ENCODE results near the gene RPS6KB2.

The RPS6KB2 gene

DNA sequence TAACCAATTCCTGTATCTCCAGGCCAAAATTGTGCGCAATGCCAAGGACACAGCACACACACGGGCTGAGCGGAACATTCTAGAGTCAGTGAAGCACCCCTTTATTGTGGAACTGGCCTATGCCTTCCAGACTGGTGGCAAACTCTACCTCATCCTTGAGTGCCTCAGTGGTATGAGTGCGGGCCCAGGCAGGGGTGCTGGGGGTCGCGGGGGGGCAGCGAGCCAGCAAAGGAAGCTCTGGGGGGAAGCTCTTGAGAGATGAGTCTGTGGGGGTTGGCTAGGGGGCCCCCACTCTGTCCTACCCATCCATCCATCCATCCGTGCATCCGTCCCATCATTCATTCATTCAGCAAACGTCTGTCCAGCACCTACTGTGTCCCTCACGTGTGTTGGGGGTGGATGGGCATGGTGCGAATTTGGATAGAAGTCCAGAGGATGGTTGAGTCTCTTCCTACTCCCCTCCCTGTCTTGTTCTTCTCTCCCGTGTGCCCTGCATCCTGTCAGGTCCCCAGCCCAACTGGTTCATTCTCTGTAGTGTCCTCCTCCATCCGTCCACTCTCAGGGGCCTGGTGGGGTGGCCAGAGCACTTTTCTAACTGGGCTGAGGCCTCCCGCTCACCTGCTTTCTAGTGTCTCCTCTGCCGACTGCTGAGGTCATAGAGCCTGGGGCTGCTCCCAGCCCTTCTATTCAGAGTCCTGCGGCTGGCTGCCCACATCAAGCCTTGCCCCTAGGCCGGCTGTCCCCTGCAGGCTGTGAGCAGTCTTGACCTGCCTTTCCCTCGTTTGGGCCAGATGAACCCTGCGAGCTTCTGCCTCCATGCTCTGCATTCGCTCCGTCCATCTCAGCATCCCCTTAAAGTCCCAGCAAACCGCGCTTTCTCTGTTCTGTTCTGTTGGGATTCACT lies 3.3 kb downstream of the RPS6KB2 start:
- DNase-seq: no peak

DNA sequence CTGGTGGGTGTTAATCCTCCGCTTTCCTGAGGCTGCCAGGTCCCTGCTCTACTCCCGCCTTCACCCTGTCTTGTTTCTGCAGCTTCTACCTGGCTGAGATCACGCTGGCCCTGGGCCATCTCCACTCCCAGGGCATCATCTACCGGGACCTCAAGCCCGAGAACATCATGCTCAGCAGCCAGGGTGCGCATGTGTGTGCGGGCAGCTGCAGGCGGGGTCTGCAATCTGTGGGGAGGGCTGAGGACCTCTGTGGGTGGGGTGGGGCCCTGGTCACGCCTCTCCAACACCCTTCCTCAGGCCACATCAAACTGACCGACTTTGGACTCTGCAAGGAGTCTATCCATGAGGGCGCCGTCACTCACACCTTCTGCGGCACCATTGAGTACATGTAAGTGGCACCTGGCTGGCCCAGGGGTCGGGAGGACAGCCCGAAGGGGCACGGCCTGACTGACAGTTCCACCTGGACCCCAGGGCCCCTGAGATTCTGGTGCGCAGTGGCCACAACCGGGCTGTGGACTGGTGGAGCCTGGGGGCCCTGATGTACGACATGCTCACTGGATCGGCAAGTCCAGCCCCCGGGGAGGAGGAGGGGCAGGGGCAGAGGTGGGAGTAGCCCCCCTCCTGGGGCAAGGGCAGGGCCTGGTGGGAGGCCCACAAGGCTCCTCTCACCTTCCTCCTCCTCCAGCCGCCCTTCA lies 4.5 kb downstream of the RPS6KB2 start:
- DNase-seq: no peak

DNA sequence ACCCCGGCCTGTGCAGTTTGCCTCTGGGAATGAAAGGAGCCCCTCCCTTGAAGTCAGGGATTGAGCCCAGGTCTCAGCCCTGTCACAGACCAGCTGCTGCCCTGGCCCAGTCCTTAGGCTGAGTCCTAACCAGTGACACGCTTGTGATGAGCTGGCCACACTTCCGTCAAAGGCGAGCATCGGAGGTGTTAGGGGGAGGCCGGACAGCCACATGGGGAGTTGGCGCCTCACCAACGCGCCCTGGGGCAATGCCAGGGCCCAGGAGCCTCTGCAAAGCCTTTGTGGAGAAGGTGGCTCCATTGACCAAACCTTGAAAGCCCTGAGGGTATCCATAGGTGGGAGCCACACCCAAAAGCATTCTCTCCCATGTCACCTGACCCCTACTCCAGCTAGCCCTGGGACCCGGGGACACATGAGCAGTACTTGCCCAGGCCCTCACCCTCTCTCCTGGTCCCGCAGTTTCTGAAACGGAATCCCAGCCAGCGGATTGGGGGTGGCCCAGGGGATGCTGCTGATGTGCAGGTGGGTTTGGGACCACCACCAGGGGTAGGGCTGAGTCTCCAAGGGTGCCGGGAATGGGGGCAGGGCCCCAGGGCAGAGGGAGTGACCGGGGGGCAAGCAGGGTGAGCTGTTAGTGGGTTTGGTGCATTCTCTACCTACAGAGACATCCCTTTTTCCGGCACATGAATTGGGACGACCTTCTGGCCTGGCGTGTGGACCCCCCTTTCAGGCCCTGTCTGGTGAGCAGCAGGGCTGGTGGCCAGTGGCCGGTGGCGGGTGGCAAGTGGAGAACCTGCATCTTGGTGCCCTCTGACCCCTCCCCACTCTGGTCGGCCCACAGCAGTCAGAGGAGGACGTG lies 5.5 kb downstream of the RPS6KB2 start:
- DNase-seq: no peak

DNA sequence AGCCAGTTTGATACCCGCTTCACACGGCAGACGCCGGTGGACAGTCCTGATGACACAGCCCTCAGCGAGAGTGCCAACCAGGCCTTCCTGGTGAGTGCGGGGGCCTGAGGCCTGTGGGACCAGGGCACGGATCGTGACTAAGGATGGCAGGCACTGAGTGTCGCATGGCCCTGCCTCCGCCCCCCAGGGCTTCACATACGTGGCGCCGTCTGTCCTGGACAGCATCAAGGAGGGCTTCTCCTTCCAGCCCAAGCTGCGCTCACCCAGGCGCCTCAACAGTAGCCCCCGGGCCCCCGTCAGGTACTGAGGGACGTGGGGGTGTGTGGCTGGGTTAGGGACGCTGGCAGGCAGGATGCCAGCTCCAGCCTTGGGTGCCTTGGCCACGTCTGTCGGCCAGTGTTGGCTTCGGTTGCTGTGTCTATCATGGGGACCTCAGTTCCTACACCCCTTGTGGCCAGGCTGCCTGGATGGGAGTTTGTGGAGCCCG lies 6.1 kb downstream of the RPS6KB2 start:
- no peak for DNase-seq

DNA sequence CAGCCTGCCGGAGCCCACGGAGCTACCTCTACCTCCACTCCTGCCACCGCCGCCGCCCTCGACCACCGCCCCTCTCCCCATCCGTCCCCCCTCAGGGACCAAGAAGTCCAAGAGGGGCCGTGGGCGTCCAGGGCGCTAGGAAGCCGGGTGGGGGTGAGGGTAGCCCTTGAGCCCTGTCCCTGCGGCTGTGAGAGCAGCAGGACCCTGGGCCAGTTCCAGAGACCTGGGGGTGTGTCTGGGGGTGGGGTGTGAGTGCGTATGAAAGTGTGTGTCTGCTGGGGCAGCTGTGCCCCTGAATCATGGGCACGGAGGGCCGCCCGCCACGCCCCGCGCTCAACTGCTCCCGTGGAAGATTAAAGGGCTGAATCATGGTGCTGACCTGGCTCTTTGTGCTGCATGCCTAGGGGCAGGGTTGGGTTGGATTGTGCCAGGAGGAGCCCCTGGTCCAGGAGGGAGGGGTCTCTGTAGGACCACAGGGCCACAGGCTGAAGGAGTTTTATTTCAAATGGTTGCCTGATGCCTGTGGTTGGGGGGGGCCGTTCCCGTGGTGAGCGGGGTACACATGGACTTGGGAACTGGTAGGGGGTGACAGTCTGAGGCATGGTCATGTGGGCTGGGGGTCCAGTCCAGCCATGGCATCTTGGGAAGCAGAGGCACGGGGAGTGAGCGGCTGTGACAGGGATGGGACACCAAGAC lies 6.9 kb downstream of the RPS6KB2 start:
- no peak for DNase-seq

DNA sequence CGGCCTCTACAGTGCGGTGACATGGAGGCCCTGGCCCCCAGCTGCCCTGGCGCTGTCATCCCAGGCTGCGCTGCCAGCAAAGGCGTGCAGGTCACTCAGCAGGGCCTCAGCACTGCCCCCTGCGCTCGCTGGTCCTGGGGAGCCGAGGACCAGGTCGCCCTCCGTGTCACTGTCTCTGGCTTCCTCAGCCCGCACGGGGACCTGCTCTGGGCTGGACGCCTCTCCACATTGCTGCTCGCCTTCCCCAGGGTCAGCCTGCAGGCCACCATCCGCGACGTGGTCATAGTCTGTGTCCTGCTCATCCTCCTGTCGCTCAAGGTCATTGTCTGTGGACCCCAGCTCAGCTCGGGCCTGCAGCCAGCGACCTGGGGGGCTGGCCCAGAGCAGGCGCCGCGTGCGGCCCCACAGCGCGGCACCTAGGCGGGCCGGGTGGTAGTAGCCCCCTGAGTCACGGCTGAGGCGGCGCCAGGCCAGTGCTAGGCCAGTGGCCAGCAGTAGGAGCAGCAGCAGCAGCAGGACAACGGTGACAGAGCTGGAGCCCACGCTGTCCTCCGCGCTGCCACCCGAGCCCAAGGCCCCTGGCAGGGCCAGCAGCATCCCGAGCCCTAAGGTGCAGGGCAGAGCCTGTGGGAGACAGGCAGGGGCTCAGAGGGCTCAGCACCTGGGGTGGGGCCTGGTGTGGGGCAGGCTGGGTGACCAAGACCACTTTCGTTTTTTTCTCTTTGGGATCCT lies 7.6 kb downstream of the RPS6KB2 start:
- DNase-seq: no peak

DNA sequence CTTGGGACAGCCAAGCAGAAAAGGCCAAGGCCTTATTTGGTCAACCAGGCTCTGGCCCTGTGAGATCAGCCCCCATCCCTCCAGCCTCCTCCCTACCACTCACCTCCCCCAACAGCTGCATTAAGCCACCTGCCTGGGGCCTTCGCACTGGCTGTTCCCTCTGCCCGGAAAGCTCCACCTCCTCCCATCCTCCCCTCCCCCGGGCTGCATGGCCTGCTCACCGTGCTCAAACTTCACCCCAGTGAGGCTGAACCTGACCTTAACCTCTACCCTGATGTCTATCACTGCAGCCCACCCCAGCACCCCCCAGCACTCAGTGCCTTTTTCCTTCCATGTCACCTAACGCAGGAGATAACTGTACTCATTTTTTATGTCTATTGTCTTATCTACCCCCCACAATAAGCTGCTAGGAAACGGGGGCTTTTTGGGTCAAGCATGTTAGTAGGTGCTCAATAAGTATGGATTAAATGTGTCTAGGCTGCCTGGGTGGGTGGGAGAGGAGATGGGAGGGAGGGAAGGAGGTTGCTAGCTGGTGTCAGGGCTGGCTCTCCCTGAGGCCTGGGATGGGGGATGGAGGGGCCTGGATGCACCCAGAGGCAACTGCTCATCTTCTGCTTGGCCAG lies 8.3 kb downstream of the RPS6KB2 start:
- no peak for DNase-seq

DNA sequence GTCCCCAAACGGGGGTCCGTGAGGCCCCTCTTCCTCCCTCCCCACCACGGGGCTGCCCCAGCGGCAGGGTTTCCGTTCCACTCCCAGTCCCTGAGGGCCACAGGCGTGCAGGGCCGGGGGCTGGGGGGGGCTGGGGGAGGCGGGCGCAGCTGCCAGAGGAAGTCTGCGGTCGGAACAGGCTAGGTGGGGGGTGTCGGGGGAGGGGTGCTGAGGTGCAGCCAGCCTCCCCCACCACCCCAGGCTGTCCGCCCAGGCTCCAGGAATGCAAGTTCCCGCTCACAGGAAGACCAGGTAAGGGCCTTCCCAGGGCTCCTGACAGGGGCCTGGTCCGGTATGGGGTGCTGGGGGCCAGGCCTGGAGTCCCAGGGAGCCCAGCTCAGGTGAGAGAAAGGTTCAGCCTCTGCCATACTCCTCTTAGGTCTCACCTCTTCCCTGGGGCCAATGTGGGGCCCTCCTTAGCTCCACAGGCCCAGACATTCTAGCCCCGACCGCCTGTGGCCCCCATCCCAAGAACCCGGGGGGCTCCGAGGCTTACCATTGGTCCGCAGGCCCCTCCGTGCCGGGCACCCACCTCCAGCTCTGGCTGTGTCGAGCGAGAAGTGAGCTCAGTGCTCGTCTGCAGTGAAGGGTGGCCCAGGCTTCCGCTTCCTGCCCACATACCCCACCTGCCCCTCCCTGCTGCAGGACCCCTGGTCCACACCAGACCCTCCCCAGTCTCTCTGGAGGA lies 9.0 kb downstream of the RPS6KB2 start, which contains the start of gene PTPRCAP:
Gene PTPRCAP, minus strand, starts transcription at position 601 of the 727 bp plus-strand sequence. Its CDS starts 63 bp downstream, at position 538.
- DNase-seq: no peak

DNA sequence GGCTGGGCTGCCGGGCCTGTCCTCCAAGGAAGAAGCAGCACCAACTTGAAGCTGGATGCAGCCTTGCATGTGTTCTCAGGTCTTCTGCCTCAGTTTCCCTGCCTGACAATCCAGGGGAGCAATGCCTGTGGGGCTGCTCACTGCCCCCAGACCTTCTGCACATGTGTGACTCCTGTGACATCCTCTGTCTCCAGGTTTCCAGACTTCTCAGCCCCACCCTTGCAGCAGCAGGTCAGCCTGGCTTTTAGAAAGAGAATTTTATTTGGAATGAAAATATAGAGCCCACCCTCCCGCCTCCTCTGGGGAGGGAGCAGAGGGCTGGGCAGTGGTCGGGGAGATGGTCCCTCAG lies 9.5 kb downstream of the RPS6KB2 start:
- no peak for DNase-seq

DNA sequence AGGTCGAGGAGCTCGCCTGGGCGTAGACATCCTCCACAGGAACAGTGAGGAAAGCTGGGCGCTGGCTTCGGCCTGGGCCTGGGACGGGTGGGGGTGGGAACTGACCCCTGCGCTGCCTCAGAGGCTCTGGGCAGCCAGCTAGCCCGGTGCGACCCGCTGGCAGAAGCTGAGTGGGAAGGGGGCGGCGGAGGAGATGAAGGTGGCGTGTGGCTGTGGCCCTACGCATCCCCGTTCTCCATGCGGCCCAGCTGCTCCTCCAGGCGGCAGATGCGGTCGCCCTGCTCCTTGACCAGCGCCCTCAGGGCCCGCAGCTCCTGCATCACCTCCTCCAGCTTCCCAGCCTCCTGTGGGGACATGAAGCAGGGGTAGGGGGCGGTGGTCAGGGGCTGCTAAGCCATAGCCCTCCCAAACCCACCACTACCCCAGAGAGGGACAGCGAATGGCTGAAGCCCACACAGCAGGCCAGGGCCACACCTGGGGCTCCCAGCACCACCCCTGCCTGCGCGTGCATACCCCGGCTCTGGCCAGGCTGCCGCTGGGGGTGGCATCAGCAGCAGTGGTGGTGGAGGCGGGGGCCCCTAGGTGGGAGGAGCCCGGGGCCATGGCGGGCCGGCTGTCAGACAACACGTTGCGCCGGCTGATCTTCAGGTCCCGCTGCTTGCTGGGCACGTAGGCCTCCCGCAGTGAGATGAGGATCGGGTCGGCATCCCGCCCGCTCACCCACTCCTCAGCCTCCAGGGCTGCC lies 10.0 kb downstream of the RPS6KB2 start:
- DNase-seq: no peak

DNA sequence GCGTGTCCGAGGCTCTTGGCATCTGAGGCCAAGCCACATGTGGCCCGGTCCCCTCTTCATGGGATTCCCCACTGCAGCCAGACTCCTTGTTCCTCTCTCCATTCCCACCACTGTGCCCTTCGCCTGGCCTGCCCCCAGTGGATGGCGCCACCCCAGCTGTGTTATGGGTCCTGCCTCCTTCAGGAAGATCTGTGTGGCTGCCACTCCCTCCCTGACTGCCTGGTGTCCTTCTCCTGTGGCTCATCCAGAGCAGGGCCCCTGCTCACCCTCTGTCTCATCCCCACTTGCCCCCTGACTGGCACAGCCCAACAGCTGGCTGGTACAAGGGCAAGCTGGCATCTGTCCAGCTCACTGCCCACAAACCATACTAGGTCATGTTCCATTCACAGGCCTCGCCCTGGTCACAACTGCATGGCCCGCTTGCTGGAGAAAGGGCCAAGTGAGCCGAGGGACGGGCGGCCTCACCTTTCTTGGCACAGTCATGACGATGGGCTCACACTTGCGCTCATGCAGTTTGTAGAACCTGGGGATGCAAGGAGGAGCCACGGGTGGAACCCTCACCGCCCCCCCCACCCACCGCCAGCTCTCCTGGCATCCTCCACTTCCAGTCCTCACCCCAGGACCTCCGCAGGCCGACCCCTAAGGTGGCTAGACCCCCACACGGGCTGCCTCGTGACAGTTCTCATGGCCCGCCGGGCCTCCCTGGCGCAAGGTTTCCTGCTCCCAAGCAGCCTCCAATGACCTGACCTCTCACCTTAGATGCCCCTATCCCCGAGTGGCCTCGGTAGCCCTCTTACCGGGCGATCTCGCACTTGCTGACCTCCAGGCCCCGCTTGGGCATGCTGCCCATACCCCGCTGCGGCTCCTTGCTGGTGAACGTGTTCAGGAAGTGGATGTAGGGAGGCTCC lies 11.3 kb downstream of the RPS6KB2 start:
- no peak for DNase-seq

DNA sequence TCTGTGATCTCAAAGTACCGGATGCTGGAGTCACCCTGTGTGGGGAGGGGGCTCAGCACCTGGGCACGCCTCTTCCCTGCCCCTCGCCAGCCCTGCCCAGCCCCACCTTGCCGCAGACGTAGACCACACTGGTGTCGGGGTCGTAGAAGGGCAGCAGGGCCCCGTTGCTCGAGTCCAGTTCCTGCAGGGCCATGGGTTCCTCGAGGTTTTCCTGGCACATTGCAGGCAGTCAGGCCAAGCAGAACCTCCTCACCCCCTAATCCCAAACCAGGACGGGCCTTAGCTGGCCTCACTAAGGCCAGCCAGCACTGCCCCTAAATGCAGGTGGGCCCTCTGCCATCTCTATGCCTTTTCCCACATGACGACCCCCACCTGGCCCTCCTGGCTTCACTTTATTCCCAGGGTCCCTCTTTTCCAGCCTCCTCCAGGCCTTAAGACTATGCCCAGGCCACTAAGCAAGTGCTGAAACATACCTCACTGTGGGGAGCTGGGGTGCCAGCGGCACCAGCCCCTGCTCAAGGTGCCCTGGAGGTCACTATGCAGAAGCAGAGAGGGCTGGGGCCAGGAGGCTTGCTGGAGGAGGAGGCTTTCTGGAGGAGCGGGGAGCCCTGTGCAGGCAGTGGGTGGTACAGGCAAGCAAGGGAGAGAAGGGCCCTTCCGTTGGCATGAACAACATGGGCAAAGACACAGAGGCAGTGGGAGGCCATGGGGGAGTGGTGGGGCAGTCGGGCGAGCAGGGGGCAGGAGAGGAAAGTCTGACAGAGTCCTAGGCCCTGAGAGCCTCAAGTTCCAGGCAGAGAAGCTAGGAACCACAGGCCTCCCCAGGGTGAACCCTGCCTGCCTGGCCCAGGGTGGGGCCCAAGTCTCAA lies 12.2 kb downstream of the RPS6KB2 start:
- no peak for DNase-seq

DNA sequence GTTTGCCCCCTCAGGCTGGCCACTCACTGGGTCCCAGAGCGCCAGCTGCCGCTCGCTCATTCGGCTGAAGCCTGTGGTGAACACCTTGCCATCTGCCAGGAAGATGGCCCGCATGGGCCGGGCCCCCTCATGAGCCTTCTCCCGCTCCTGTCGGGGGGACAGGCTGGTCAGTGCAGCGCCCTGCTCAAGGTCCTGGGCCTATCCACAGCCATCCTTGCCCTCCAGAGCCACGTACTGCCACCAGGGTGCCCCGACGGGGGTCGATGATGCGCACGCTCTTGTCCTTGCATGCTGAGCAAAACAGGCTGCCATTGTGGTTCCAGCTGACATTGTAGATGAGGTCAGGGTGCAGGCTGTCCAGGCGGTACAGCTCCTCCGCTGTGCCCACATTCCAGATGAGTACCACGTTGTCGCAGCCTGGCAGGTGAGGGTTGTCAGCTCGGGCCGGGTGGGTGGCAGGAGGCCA lies 12.8 kb downstream of the RPS6KB2 start:
- no peak for DNase-seq

DNA sequence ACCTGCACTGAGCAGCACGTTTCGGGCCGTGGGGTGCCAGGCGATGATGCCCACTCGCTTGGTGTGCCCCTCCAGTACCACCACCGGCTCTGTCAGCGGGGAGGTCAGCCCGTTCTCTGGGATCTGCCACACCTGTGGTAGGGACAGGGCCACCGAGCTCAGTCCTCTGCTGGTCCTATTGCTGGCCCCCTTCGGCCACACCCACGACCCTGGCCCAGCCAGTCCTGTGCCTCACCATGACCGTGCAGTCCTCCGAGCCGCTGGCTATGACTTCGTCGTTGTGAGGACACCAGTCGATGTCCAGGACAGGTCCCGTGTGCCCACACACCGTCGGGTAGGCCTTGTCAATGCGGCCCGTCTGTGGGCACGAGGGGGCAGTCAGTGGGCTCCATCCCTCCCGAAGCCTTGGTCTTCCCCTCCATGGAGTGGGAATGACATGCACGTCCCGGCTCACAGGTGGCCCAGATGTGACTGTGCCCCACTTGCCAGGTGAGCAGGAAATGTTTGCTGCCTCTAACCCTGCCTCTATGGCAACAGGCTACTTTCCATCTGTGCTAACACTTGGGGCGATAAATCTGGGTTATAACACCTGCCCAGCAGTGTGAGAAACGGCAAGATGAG lies 13.5 kb downstream of the RPS6KB2 start:
- no peak for DNase-seq

DNA sequence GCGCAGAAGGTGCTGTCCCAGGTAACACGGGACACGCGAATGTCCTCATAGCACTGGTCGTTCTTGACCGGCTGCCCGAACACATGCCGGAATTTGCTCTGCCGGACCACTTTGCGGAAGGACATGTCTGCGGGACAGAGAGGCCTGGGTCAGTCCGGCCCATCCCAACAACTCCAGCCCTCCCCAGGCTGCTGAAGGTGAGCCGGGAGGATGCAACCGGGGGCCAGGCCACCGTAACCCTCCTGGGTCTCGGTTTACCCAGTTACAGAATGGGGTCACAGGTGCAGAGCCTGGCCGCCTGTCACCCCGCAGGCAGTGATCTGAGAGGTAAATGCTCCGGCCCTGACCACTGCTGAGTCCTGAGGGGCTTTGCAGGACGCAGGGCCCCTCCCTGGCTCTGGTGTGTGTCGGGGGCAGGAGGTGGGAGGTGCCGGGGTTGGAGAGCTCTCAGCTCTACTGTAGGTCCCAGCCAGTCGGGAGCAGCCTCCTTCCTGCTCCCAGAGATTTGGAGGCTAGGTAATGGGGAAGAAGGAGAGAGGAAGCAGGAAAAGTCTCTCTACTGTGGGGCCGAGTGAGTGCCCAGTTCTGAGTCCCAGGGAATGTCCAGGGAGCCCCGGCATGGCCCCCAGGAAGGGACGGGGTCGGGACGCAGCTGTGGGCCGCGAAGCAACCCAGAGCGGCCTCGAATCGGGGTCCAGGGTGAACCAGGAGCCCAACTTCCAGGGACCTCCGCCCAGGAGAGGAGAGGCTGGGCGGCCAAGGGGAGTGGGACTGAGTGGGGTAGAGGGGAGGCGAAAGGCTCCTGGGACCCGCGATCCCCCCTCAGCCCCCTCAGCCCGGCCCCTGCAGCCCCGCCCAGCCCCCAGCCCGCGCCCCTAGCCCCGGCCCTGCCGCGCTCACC lies 14.5 kb downstream of the RPS6KB2 start:
- DNase-seq: no peak

DNA sequence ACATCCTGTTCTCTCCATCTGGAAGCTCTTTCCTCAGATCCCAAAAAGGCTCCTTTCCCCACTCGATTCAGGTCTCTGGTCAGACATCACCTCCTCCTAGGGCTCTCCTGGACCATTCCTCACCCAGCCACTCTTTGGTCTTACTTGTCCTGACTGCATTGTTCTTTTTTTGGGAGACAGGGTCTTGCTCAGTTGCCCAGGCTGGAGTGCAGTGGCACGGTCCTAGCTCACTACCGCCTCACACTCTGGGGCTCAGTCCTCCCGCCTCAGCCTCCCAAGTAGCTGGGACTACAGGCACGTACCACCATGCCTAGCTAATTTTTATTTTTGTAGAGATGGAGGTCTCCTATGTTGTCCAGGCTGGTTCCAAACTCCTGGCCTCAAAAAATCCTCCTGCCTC lies 17.2 kb downstream of the RPS6KB2 start:
- DNase-seq: no peak

Measured in NCI-H1417 treated with DMSO at 0.1 percent for 48 hours (cell line).